DMS79 (cell line): Measurements from ENCODE around the gene NUDT2.
"Not testable (repeated sequence)": the region's sequence is repeated elsewhere in the genome, so short reads cannot be mapped to it uniquely, and the experiment has no call there.

Experiments used
- DNase-seq: peaks from one replicate; lab custom pipeline; 2025; lab: John Stamatoyannopoulos, UW

NUDT2 gene

GRCh38 chr9:34335376-34335775, 6.0 kb downstream of the NUDT2 start:
- DNase-seq: no peak

GRCh38 chr9:34337403-34337802, 8.0 kb downstream of the NUDT2 start:
- no peak for DNase-seq

DNA sequence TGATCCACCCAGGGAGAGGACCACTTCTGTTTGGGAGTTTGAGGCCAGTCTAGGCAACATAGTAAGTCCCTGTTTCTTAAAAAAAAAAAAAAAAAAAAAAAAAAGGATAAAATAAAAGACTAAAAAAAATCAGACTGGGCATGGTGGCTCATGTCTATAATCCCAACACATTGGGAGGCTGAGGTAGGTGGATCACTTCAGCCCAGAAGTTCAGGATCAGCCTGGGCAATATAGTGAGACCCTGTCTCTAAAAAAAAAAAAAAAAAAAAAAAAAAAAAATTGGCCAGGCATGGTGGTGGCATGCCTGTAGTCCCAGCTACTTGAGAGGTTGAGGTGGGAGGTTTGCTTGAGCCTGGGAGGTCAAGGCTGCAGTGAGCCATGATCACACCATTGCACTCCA, 8.7 kb downstream of the NUDT2 start:
- not testable (repeated sequence) for DNase-seq

DNA sequence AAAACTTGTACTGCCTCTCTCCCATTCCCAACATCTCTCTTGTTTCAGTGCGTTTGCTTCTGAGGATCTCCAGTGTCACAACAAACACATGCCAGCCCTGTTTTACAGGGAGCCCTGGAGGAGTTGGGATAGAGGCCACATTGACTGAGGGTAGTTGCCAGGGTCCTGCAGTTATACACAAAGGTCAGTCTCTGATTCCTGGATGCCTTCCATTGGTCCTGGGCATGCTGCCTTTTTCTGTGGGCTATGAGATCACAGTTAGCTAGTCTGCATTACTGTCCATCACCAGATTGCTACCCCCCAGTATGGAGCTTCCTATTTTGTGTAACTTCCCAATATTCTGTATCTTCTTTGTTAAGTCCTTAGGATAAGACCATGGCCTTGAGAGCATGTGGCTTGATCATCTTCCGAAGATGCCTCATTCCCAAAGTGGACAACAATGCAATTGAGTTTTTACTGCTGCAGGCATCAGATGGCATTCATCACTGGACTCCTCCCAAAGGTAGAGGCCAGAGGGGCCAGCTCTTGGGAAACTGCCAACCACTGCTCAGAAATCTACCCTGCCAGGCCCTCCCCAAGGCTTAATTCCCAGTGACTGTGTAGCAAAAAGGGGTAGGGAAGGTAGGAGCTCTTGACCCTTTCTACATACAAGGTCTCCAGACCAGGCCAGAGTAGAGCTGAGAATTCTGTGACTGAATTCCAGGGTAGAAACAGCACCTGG, 9.5 kb downstream of the NUDT2 start:
- no peak for DNase-seq

DNA sequence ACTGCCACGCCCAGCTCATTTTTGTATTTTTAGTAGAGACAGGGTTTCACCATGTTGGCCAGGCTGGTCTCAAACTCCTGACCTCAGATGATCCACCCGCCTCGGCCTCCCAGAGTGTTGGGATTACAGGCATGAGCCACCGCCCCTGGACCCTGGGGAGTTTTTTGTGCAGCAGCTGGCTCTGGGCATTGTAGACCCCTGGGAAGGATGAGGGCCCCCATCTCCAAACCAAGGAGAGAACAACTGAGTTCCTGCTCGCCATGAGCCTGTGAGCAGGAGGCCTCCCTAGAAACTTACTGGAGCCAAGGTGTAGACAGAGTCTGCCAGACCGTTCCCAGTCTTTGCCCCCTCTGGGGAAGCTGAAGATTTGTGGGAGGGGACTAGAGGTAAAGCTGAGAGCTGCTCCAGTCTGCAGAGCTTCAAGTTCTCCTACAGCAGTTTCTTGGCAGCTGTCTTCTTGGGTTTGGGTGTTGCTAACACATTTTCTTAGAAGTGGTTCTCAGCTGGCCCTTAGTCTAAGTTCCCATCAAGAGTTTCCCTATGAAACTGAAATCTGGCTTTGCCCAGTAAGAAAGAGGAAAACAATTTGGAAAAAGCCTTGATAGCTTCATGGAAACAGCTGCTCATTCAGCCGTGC, 12.4 kb downstream of the NUDT2 start:
- DNase-seq: no peak

DNA sequence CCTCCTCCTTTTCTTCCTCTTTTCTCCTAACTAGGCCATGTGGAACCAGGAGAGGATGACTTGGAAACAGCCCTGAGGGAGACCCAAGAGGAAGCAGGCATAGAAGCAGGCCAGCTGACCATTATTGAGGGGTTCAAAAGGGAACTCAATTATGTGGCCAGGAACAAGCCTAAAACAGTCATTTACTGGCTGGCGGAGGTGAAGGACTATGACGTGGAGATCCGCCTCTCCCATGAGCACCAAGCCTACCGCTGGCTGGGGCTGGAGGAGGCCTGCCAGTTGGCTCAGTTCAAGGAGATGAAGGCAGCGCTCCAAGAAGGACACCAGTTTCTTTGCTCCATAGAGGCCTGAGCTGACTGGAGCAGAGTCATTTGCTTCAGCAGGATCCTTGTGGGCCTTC, 13.7 kb downstream of the NUDT2 start:
- no peak for DNase-seq

- no peak for DNase-seq
Observed at GRCh38 chr9:34343605-34344004, 14.2 kb downstream of the NUDT2 start.

GRCh38 chr9:34346873-34347799, 17.8 kb downstream of the NUDT2 start:
- DNase-seq: no peak

- no peak for DNase-seq
Observed at GRCh38 chr9:34347800-34348158, 18.4 kb downstream of the NUDT2 start.

- DNase-seq: no peak
Observed at GRCh38 chr9:34349324-34349723, 20.0 kb downstream of the NUDT2 start.

DNA sequence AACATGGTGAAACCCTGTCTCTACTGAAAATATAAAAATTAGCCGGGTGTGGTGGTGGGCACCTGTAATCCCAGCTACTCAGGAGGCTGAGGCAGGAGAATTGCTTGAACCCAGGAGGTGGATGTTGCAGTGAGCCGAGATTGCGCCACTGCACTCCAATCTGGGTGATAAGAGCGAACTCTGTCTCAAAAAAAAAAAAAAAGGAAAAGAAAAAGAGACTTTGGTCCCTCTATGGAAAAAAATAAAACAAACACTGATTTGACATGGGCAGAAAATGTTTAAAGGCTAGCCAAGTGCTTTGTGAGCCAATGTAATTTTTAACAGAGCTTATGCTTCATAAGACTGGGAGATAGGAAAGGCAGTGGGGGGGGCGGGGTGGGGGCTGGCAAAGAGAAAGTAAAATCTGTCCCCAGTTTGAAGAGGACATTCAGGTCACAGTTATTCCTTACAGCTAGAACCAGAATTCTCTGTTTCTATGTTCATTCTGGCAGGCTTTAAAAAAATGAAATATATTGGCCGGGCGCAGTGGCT, 22.8 kb downstream of the NUDT2 start:
- not testable (repeated sequence) for DNase-seq

- not testable (repeated sequence) for DNase-seq
Observed at GRCh38 chr9:34352957-34353356, 23.6 kb downstream of the NUDT2 start.

- no peak for DNase-seq
Observed at GRCh38 chr9:34362614-34363214, 33.3 kb downstream of the NUDT2 start.

DNA sequence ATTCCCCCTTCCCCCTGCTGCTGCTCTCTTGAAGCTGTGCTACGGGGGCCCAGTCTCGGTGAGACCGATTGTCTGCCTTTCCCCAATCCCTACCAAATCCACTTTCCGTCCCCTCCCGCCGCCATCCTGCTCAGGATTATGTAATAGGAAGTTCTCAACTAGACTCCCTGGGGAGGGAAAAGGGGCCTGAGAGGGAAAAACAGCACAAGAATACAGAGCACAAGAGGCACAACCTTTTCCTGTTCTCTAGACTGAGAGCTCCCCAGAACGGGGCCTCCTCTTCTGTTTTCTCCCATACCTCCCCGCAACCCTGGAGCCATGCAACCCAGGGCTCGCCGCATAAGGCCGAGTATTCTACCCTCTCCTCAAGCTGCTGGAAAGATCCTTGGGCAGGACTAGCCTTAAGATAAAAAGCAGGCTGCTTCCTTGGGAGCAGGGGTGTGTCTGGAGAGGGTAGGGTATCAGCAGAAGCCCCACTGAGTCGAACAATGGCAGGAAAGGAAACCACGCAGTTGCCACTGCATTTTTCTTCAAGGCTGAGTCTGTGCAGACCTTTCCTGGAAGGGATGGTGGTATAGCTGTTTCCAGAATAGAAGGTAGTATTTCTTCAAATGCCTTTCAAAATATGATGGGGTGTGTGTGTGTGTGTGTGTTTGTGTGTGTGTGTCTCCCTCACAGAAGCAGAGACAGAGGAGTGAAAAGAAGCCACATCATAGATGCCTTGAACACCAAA, 34.4 kb downstream of the NUDT2 start:
- no peak for DNase-seq

- DNase-seq: no peak
Observed at GRCh38 chr9:34365282-34365681, 35.9 kb downstream of the NUDT2 start.

GRCh38 chr9:34366365-34366764, 37.0 kb downstream of the NUDT2 start:
- no peak for DNase-seq

- DNase-seq: not testable (repeated sequence)
Observed at GRCh38 chr9:34367751-34368410, 38.5 kb downstream of the NUDT2 start.

- DNase-seq: not testable (repeated sequence)
Observed at GRCh38 chr9:34368796-34369195, 39.4 kb downstream of the NUDT2 start.

- DNase-seq: no peak
Observed at GRCh38 chr9:34369636-34370035, 40.3 kb downstream of the NUDT2 start.

- DNase-seq: no peak
Observed at GRCh38 chr9:34370335-34370969, 41.1 kb downstream of the NUDT2 start.
